Astrocyte of the spinal cord (primary cell): ENCODE results near the gene MIDN.

Source experiments
- DNase-seq: peaks from one replicate; pipeline ENCODE4 v3.0.0; 2011; ENCODE audit warnings: low read depth, low spot score
- H3K4me3 ChIP-seq: 2 replicates; pipeline ENCODE4 v1.5.1; 2011; ENCODE audit warnings: low read depth, mild to moderate bottlenecking, low read length, moderate library complexity
- in situ Hi-C: cut with HindIII; loops from 2 replicates; pipeline ENCODE4 v1.10.0; 2017; ENCODE audit warnings: low sequenced_read_pairs
- TF ChIP-seq, protein P1 (sequence below): IDR thresholded peaks from 2 replicates; pipeline ENCODE4 v1.5.1; 2012; ENCODE audit warnings: low read depth, mild to moderate bottlenecking, low read length, inconsistent platforms

MIDN gene

DNA sequence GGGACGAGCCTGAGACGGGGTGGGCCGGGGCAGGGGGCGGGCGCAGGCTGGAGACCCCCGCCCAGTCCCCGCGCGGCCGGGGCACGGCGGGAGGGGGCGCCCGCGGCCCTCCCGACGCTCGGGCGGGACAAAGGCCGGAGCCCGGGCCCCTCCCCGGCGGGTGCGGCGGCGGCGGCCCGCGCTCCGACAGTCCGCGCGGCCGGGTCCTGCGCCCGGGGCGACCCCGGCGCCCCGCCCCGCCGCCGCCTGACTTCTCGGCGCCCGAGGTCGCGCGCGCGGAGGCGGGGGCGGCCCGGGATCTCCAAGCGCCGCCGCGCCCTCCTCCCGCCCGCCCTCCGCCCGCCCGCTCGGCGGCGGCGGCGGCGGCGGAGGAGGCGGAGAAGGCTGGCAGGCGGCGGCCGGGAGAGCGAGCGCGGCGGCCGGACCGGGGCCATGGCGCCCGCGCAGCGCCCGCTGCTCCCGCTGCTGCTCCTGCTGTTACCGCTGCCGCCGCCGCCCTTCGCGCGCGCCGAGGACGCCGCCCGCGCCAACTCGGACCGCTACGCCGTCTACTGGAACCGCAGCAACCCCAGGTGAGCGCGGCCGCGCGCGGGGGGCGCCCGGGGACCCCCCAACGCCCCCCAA, 37.5 kb downstream of the MIDN start, which contains the start of gene EFNA2:
Gene EFNA2 (plus strand): TSS at position 137 of the 624 bp plus-strand sequence. CDS start 296 bp downstream, at position 433.
- in situ Hi-C loops: no loop called here
- TF ChIP-seq, protein P1, sequence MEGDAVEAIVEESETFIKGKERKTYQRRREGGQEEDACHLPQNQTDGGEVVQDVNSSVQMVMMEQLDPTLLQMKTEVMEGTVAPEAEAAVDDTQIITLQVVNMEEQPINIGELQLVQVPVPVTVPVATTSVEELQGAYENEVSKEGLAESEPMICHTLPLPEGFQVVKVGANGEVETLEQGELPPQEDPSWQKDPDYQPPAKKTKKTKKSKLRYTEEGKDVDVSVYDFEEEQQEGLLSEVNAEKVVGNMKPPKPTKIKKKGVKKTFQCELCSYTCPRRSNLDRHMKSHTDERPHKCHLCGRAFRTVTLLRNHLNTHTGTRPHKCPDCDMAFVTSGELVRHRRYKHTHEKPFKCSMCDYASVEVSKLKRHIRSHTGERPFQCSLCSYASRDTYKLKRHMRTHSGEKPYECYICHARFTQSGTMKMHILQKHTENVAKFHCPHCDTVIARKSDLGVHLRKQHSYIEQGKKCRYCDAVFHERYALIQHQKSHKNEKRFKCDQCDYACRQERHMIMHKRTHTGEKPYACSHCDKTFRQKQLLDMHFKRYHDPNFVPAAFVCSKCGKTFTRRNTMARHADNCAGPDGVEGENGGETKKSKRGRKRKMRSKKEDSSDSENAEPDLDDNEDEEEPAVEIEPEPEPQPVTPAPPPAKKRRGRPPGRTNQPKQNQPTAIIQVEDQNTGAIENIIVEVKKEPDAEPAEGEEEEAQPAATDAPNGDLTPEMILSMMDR: no peak
- no peak for DNase-seq
- no peak within 1 kb of the TSS for H3K4me3 ChIP-seq

GRCh38 chr19:1286487-1287353, 38.3 kb downstream of the MIDN start:
- no peak overlapping the region for H3K4me3 ChIP-seq
- TF ChIP-seq, protein P1: no peak
- in situ Hi-C loops: no loop called here
- no peak for DNase-seq

DNA sequence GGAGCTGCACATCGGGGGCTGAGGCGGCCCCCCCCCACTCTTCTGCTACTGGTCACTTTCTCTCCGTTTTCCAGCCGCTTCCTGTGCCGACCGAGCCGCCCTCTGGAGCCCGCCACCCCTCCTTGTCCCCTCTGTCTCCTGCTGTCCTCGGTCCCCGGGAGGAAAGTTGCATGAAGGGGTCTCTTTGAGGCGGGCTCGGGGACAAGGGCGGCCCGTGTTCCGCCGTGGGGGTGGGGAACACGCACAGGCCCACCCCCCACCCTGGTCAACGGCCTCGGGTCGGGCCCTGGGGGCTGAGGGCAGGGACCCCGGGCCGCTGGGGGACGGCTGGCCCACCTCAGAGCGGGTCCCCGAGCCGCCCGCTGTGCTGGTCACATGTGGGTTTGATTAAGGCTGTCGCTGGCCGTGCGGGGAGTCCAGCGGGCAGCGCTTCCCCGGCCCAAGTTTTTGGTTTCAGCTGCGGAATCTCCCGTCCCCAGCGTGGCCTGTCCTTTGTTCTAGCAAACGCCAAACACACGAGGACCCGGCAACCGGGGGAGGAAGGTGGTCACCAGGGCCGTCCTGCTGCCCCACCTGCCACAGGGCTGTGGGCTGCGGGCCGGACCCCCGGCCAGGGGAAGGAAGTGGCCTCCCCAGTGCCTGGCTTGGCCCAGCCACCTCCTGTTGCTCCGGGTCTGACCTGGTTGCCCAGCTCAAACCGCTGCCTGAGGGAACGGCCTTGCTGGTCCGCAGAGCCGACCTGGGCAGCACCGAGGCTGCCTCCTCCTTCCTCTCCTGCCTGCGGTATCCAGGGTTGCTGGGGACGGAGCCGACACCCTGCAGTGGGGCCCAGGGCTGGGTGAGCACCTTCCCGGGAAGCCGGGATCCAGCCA, 39.2 kb downstream of the MIDN start:
- DNase-seq: no peak
- H3K4me3 ChIP-seq: no peak overlapping the region
- TF ChIP-seq, protein P1: no peak
- in situ Hi-C loops: no loop called here

GRCh38 chr19:1288226-1288612, 39.8 kb downstream of the MIDN start:
- in situ Hi-C loops: no loop called here
- H3K4me3 ChIP-seq: no peak overlapping the region
- TF ChIP-seq, protein P1: no peak
- DNase-seq: no peak

DNA sequence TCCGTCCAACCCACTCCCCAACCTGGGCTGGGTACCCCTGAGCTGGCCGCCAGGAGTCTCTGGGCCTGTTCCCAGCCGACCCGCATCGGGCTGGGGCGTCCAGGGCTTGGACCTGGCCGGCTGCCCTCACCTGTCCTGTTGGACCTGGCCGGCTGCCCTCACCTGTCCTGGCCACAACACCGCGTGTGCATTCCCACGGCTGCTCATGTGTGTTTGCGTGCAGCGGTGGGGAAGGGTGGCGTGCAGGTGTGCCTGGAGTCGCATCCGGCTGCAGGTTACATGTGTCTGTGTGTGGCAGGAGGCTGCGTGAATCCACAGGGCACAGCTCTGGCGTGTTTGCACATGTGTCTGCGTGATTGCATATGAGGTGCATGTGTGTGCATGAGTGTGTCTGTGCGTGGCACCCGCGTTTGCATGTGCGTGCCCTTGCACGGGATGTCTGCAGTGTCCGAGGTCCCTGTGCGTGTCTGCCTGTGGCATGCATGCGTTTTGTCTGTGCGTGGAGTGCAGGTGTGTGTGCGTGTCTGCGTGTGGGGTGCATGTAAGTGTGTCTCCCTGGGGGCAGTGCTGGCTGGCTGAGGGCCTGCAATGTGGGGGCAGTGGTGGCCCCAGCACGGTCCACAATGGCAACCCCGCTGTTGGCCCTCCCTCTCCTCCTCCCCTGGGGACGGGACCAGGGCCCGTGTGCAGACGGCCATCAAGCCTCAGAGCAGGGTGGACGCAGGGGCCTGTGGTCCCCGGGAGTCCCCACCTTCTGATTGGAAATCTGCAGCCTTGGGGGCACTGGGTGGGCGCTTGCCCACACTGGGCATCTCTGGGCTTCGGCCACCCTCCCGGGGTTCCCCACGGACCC, 40.7 kb downstream of the MIDN start:
- in situ Hi-C loops: no loop called here
- no peak for DNase-seq

More for the DNA sequence above, 40.7 kb downstream of the MIDN start:
- TF ChIP-seq, protein P1: no peak
- H3K4me3 ChIP-seq: no peak overlapping the region
